Hematopoietic multipotent progenitor cell treated with erythropoietin and hydrocortisone succinate and interleukin-3 and kit ligand, for 17 days (in vitro differentiated cells): ENCODE results near the gene MXRA7.

ENCODE experiments used
- DNase-seq: peaks from one replicate; pipeline ENCODE4 v3.0.0-alpha.2; 2015; ENCODE audit warnings: low spot score

MXRA7 gene

DNA sequence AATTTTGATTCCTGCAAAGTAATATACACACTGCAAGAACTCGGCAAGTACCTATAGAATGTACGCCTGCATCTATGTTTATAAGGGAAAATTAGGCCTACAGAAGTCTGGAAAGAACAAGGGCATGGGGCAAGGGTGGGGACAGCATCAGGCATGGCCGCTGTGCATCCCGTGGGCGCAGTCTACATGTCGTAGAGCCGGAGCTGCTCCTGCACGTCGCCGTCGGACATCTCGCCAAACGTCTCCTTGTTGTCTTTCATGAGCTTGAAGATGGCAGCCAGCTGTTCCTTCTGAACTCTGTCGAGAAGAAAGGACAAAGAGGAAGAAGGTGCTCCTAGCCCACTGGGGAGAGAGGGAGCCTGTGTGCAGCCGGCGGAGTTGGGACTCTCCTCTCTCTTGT is 33.4 kb downstream of the MXRA7 start:
- DNase-seq = no peak

DNA sequence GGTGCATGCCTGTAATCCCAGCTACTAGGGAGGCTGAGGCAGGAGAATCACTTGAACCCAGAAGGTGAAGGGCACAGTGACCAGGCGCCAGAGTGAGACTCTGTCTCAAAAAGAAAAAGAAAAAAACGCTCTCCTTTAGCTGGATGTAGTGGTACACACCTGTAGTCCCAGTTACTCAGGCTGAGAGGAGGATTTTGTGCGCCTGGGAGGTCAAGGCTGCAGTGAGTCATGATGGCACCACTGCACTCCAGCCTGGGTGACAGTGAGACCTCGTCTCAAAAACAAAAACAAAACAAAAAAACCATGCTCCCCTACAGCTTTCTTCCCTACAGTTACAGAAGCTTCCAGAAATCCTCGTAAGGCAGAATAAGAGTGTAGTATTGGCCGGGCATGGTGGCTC is 34.1 kb downstream of the MXRA7 start:
- DNase-seq = no peak

DNA sequence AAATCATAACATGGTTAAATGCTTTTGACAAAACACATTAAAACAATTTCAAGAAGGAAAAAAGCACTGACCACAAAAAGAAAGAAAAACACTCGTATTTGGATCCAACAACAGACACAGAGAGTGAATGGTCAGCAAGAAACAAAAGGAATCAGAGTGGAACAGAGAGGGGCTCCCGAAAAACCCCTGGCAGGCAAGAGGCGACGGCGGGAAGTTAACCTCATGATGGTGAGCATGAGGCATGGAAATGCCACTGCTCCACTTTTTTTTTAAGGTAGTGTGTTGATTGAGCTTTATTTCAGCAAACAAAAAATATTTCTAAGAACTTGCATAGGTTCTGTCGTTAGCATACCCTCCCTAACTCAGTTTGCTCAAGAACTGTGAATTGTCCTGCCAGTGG is 35.1 kb downstream of the MXRA7 start:
- no peak for DNase-seq

DNA sequence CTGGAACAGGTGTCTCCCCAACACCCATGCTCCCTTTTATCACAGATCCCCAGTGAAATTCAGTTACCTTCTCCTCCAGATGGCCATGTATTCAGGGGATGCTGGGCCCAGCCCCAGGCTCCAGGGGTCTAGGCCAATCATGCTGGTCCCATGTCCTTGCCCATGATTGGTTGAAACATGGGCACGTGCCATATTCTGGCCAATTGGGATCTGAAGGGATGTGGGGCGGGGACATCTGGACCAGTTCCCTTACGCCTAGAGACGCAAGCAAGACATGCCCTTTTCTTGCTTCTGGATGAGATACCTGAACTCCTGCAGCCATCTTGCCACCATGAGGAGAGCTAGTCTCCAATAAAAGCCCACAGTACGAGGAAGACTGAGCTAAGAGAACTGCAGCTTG is 36.2 kb downstream of the MXRA7 start:
- DNase-seq = no peak

DNA sequence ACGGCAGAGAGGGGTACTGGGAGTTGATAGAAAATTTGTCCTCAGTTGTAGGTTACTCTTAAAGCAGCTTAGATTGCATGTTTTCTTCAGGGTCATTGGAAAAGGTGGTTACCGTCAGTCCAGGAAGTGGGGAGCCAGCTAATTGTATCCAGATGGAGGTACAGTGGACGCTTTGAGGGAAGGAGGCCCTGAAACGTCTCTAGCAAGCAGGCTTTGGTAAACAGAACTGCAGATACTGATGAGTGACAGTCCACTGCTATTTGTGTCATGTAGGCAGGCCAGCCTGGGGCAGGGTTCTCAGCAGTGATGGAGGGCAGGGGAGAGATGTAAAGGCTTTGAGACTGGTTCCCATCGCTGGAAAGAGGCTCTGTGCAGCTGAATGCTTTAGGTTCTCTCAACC is 37.0 kb downstream of the MXRA7 start:
- DNase-seq = no peak

DNA sequence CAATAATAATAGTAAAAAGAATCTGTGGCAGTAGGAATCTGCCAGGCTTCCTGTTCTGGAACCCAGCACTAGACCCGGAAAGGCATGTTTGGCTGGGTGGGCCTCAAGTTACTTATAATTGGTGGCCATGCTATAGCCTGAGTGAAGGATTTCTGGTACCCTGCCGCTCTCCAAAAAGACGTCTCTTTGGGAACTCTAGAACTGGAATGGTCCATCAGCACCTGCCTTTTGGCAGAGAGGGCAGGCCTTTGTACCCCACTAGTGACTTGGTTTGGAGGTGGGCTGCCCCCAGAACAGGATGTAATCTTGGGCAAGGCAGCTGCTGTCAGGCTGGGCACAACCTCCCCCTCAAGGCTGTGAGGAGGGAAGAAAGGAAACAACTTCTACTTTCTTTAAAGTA is 37.9 kb downstream of the MXRA7 start:
- no peak for DNase-seq

DNA sequence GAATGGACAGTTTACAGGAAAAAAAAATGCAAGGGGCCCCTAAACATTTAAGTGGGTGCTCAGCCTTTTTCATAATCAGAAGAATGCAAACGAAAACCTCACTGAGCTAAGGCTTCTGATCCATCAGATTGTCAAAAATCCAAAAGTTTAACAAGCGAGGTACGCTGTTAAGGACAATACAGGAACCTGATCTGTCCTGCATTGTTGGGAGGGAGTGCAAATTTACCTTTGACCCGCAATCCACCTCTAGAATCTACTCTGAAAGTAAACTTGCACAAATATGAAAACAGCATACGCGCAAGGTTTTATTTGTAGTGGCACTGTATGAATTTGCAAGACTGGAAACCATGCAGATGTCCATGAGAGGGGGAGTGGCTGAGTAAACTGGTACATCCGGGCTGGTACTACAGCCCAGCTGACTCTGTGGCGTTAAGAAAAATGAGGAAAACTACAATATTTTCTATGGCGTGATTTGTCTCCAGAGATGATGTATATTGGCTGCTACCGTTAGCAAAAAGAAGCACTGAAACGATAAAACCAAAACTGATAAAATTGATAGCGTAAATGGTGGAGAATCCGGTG is 38.4 kb downstream of the MXRA7 start:
- no peak for DNase-seq

DNA sequence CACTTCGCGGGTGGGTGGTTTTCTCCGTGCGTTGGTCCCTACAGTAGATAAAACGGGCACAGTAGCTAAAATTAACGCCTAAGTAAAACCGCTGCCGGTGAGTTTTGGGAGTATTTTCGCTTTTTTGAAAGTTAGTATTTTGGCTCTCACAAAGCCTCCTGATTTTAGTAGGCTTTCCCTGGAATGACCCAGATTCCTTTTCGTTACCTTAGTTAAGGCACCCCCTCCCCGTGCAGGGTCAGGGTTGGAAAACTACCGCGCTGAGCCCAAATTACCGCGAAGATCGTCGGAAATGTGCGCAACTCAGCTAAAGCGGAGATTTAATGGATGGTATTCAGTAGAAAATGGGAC is 38.9 kb downstream of the MXRA7 start:
- DNase-seq = no peak

DNA sequence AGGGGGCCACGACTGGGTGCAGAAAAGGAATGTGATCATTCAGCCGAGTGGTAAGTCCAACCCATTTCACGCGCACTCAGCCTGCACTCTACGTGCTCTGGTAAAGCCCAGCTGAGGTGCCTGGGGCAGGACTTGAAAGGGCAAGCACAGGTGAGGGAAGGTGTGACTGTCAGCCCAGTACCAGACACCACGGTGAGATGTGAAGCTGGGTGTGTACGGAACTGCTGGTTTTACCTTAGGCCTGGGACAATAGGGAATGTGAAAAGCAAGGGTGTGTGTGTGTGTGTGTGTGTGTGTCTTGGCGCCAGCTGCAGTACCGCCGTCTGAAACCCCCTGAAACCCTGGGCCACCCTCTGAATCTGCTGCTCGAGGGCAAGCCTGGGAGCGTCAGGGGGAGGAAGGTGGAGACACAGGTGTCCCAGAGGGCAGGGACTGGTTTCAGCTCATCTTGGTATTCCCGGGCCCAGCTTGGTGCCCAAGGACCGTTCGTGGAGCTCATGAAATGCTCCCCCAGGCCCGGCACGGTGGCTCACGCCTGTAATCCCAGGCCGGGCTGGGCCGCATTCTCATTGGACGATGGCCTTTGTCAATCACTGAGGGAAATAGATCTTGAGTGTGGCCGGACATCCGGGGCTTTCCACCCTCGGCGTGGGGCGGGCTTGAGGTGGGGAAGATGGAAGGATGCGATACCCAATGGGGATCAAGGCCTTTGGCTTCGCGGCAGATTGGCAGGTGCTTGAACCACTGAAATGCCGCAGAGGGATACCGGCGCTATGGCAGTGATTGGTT is 39.4 kb downstream of the MXRA7 start:
- DNase-seq = peak; percentile 100

DNA sequence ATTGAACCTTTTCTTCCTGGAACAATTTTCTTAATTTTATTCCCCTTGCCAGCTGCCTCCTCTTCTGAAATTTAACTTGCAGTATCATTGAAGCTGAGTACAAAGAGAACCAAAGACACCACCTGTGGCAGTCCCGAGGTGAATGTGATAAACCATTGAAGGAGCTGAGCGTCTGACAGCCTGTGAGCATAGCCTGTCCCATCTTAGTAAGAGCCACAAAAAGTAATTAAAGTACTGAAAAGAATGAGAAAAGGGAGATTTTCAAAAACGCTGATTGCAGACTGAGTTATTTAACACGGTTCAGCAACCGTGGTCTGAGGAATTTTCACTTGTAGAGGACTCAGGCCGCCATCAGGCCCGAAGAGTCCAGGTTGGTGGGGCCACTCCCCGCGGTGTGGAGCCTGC is 40.0 kb downstream of the MXRA7 start:
- DNase-seq = no peak

DNA sequence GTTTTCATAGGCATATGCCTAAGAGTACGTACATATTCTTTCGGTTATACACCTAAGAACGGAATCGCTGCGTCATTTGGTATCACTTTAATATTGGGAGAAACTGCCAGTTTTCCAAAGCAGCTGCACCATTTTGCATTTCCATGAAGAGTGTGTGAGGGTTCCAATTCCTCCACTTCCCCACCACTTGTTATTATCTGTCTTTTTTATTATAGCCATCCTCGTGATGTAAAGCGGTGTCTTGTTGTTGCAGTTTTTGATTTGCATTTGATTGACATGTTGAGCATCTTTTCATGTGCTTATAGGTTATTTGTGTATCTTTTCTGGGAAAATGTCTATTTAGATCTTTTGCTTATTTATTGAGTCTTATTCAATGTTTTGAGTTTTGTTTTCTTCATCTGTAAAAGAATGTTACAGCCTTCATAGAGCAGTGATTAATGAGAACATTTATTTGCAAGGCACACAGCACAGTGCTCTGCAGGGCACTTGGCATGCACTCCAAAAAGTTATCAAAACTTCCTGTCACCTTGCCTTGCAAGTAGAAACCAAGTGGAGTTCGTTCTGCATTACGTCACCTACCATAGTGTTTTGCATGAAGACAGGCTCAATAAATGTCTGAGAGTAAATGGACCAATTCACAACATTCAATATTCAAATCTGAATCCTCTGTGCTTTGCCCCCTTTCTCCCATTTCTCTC is 40.6 kb downstream of the MXRA7 start:
- no peak for DNase-seq

DNA sequence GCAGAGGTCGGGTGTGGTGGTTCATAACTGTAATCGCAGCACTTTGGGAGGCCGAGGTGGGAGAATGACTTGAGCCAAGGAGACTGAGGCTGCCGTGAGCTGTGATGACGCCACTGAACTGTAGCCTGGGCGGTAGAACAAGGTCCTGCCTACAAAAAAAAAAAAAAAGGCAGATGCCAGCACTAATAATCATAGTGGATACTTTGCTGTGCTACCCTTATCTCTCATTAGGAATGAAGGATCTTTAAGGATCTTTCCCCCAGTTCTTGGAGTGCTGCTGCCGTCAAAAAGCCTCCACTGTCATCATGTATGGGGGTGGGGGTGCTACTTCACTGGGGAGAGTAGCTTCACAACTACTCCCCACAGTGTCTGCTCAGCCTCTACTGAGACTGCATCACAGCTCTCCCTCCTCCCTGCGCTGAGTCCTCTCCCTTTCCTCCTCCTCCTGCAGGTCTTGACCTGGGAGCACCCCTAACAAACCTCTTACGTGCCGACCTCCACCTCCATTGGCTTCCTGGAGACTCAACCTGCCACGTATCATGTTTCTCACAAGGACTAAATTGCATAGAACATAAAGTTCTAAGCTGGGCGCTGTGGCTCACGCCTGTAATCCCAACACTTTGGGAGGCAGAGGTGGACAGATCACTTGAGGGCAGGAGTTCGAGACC is 42.8 kb downstream of the MXRA7 start:
- DNase-seq = no peak

DNA sequence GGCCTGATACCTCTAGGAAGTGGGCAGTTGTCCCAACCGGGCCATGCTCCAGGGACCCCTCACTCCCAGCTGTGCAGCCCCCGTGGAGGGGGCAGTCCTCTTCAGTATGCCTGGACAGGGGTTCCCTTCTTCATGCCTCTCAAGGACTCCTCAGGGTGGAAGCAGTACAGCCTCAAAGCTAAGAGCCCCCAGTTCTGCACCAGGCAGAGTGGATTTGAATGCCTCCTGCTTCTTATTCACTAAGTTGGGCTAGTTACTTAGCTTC is 43.3 kb downstream of the MXRA7 start:
- no peak for DNase-seq

DNA sequence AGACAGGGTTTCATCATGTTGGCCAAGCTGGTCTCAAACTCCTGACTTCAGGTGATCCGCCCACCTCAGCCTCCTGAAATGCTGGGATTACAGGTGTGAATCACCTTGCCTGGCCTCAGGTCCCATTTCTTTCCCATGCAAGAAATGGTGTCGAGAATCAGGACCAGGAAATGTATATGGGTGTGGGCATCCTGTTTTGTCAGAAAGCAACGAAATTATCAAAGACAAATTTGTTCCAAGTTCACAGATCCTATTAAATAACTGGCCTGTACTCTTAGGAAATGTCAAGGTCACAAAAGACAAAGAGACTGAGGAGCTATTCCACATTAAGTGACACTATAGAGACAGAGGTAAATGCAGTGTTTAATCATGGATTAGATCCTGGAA is 50.1 kb downstream of the MXRA7 start:
- peak; percentile 26 for DNase-seq

DNA sequence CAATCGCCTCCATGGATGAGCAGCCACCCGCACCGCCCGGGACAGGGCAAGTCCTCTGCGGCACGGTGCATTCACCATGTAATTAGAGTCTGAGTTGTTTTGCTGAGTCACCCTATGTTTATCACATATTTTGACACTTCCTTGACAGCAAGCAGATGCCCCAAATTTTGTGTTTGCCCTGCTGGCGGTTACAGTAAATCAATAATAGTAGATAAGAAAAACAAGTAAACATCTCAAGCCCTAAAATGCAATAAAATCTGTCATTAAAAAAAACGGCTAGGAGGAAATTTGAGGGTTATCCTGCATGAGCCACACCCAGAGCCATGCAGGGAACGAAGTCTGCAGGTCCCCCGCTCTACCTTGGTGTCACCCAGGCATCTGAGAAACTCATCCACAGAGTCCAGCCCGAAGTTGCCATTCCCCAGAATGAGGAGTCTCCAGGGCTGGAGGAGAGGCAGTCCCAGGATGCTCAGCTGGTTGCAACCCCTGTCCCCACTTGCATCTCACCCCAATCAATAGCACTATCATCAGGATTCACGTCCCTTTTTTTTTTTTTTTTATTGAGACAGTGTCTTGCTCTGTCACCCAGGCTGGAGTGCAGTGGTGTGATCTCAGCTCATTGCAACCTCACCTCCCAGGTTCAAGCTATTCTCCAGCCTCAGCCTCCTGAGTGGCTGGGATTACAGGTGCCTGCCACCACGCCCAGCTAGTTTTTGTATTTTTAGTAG is 50.7 kb downstream of the MXRA7 start:
- peak; percentile 88 for DNase-seq

DNA sequence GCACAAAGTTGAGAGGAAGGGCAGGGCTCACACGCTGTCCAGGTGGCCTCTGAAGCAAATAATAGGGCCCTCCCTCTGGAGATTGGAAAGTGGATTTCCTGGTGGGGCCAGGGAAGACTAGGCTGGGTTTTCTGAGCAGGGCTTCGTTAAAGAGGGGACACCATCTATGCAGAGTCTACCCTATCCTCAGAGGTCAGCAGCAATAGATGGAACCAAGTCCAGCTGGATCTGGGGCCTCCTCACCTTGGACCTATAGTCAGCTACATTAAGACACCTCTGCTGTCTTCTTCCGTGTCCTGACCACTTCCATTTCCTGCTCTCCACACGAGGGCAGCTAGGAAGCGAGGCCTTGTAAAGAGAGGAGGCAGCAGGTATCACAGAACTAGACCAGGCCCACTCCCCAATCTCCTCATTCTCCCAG is 52.5 kb downstream of the MXRA7 start:
- no peak for DNase-seq

DNA sequence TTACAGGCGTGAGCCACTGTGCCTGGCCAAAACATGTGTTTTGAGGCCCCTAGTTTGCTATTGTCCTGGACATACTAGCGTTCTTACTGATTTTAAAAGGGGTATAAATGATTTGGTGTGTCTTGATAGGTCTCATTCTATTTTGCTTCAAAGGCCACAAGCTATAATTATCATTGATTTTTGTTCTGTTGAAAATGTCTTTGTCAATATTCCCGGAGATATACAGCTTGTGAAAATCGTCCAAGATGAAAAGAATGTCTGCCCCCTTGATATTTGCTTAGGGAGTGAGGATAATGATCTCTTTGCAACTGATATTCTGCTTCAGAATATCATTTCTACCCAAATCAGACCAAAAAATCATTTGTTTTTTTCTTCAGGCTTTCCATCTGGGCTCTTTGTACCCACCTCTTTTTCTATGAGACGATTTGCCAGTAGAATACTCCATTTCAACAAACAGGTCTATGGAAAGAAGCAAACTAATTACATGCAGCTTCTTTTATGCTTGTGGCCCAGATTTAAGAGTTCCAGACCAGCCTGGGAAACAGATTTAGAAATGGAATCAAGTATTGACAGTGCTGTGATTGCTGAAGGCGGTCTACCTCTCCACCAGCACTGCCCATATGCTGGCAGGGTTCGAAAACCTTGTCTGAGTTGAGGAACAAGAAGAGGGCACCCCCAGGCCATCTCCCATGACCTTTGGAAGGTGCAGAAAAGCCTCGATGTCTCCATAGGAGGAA is 53.1 kb downstream of the MXRA7 start:
- DNase-seq = no peak

DNA sequence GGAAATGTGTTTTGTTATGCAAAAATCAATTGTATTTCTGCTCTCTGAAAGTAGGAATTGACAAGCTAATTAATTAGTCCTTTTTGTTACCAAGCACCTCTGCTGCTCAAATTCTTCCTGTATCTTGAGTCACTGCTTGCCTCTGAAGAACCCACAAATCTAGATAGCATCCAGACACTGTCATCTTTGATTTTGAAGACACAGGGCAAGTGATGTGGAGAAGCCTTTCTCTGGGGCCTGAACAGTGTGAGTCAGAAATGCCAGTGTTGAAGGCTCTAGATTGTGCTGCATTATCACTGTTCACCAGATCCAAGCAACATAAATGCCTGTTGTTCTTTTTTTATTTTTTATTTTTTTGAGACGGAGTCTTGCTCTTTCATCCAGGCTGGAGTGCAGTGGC is 56.4 kb downstream of the MXRA7 start:
- DNase-seq = no peak

DNA sequence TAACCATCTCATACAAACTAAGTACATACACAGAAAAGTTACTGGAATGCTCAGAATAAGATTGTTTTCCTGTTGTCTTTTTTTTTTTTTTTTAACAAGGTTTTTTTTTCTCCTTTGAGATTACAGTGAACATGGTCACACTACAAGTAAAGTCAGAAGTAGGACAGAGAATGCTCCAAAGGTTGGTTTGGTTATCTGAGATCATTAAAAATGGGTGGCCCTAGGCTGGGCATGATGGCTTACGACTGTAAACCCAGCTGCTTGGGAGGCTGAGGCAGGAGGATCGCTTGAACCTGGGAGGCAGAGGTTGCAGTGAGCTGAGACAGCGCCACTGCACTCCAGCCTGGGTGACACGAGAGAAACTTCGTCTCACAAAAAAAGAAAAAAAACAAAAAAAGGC is 60.3 kb downstream of the MXRA7 start:
- DNase-seq = no peak

DNA sequence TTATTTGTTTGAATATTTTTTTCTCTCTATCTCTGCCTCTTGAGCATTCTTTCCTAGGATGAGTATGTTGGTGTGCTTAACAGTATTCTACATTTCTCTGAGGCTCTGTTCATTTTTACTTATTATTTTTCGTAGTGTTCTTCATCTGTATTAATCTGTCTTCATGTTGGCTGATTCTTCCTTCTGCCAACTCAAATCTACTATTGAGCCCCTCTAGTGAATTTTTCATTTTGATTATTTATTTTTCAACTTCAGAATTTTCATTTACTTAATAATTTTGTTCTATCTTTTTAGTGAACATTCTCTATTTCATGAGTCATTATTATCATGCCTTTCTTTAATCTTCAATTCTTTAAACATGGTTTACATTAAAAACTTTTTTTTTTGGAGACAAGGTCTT is 64.1 kb downstream of the MXRA7 start:
- no peak for DNase-seq

DNA sequence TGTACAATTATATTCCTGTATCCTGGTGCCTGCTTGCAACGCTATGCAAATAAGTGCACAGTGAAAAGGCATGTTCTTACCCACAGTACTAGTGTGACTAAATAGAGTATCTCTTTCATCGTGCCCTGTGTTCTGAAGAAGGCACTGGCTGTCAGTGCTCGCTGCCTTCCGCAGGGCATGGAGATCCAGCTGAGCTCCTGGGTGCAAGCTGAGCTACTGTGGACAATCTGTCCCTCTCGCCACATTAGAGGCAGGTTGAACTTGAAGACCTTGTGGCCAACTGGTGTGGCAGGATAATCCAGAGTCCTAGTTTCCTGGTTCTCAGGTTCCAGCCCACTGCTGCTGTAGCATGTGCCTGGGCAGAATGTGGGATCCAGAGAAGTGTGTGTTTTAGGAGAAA is 65.3 kb downstream of the MXRA7 start:
- DNase-seq = no peak

DNA sequence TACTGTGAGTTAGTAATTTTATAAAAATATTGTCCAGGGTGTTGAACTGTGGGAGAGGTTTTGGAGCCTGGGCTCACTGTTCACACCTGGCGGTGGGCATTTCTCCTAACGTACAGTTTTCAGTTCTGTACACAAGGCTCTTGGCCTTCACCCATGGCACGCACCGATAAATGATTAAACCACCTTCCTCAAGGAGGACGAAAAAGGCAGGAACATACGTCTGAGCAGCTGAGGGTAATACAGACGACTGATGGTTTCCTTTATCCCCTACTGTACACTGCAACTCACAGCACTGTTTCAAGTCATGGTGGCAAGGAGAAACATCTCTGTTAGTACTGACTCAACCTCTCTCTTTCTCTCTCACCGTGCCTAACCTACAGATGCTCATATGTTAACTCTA is 65.8 kb downstream of the MXRA7 start:
- DNase-seq = no peak
